GM12878 (cell line): ENCODE measurements around the gene TSPEAR. TPM values are rescaled to one million over a fixed set of nuclear protein-coding genes. Genes with fewer than 3 reads are reported as not detected.

Source experiments
- BHLHE40 ChIP-seq, 2 experiments: fragments of 450-650 bp in 1 of 2; IDR thresholded peaks; 2 replicates each; pipeline ENCODE4 v1.6.1; 2011 to 2017; ENCODE audit warnings: low read depth in 2 of 2, borderline replicate concordance in 1 of 2, improper control_type of control experiment in 1 of 2, low read length in 1 of 2, mild to moderate bottlenecking in 1 of 2
- EED ChIP-seq: sonication (generic); IDR thresholded peaks from 2 replicates; pipeline ENCODE4 v1.6.1; 2016; ENCODE audit warnings: antibody characterized with exemption, low read depth
- FOXK2 ChIP-seq: fragments of 450-650 bp; IDR thresholded peaks from 2 replicates; pipeline ENCODE4 v1.6.1; 2017; ENCODE audit warnings: mild to moderate bottlenecking, moderate library complexity
- FOXM1 ChIP-seq: IDR thresholded peaks from 2 replicates; pipeline ENCODE4 v1.6.1; 2012; ENCODE audit warnings: low read depth, mild to moderate bottlenecking, inconsistent platforms, low read length, moderate library complexity
- HDGF ChIP-seq: fragments of 450-650 bp; IDR thresholded peaks from 2 replicates; pipeline ENCODE4 v1.6.1; 2016; ENCODE audit warnings: antibody characterized with exemption
- LARP7 ChIP-seq: fragments of 450-650 bp; IDR thresholded peaks from 2 replicates; pipeline ENCODE4 v1.6.1; 2017; ENCODE audit warnings: mild to moderate bottlenecking
- NR2C1 ChIP-seq: fragments of 450-650 bp; IDR thresholded peaks from 2 replicates; pipeline ENCODE4 v1.6.1; 2017; ENCODE audit warnings: antibody characterized with exemption, mild to moderate bottlenecking, moderate library complexity
- SMAD1 ChIP-seq: fragments of 450-650 bp; IDR thresholded peaks from 2 replicates; pipeline ENCODE4 v1.6.1; 2018; ENCODE audit warnings: mild to moderate bottlenecking, low read depth; ENCODE audit not compliant: partially characterized antibody
- SMARCA5 ChIP-seq: fragments of 450-650 bp; IDR thresholded peaks from 2 replicates; pipeline ENCODE4 v1.6.1; 2017; ENCODE audit warnings: mild to moderate bottlenecking
- ZBED1 ChIP-seq: IDR thresholded peaks from 2 replicates; pipeline ENCODE4 v1.6.1; 2016; ENCODE audit warnings: borderline replicate concordance
- polyA plus RNA-seq, 11 experiments: library from polyadenylated mRNA; depleted of rRNA in 4 of 11; unstranded in 6 of 11; stranded (reverse) in 5 of 11; fragments of >200 nt; fragmentation: Nextera tagmentation in 4 of 11; fragmentation: Illumina TruSeq in 1 of 11; extraction: Ambion mirVana in 4 of 11; extraction: Trizol in 1 of 11; gene quantifications; 1 replicate in 1 of 11; 2 replicates in 10 of 11; pipeline versions ENCODE4 v1.2.1 to v1.2.3, GENCODE V29; 2011 to 2016; ENCODE audit warnings: inconsistent platforms in 2 of 11, missing spikeins in 2 of 11, low read depth in 1 of 11
- total RNA-seq, 4 experiments: library from RNA; depleted of rRNA in 3 of 4; stranded (reverse); fragments of >200 nt in 3 of 4; fragmentation: Illumina TruSeq in 1 of 4; extraction: Trizol in 1 of 4; gene quantifications; 2 replicates each; pipeline versions ENCODE4 v1.2.1 to v1.2.3, GENCODE V29; 2013 to 2021
- TF ChIP-seq, protein P1 (sequence below): IDR thresholded peaks from 2 replicates; pipeline ENCODE4 v1.6.1; 2012; ENCODE audit warnings: low read depth, low read length, improper control_type of control experiment
- TF ChIP-seq, protein P2 (sequence below): fragments of 450-650 bp; IDR thresholded peaks from 2 replicates; pipeline ENCODE4 v1.6.1; 2016; ENCODE audit warnings: mild to moderate bottlenecking
- TF ChIP-seq, protein P3 (sequence below): fragments of 450-650 bp; IDR thresholded peaks from 2 replicates; pipeline ENCODE4 v1.6.1; 2018; ENCODE audit warnings: borderline replicate concordance, mild to moderate bottlenecking; ENCODE audit not compliant: partially characterized antibody

TSPEAR gene
- total and polyA plus RNA-seq, 10 of the 15 experiments (the other 5 are each of a cell fraction or from before 2014, with no cell fraction given) = not detected

DNA sequence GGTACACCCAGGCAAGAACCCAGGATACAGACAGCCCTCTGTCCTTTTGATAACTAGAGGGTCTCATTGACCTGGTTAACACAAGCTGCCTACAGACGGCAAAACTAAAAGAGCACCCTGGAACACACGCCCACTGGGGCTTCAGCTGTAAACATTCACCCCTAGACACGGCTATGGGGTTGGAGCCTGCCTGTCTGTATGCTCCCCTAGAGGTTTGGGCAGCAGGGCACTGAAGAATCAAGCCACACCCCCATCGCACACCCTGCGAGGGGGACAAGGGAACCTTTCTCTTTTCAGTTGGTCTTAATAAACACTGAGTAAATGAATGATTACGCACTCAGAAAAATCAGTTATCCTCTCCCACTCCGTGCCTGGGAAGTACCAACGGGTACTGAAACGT is 220.6 kb downstream of the TSPEAR start (continued):
- TF ChIP-seq NR2C1 (no peak), BHLHE40 (IDR thresholded peaks at IDR 0.05; ENCODE audit: borderline replicate concordance in 1 of 2, low read depth in 2 of 2, low read length in 1 of 2) (no peak), SMAD1 (no peak), SMARCA5 (no peak), EED (no peak), ZBED1 (no peak), HDGF (no peak), FOXM1 (no peak), FOXK2 (no peak), LARP7 (no peak)
- TF ChIP-seq, protein P1, sequence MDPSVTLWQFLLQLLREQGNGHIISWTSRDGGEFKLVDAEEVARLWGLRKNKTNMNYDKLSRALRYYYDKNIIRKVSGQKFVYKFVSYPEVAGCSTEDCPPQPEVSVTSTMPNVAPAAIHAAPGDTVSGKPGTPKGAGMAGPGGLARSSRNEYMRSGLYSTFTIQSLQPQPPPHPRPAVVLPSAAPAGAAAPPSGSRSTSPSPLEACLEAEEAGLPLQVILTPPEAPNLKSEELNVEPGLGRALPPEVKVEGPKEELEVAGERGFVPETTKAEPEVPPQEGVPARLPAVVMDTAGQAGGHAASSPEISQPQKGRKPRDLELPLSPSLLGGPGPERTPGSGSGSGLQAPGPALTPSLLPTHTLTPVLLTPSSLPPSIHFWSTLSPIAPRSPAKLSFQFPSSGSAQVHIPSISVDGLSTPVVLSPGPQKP = no peak
- TF ChIP-seq, protein P2, sequence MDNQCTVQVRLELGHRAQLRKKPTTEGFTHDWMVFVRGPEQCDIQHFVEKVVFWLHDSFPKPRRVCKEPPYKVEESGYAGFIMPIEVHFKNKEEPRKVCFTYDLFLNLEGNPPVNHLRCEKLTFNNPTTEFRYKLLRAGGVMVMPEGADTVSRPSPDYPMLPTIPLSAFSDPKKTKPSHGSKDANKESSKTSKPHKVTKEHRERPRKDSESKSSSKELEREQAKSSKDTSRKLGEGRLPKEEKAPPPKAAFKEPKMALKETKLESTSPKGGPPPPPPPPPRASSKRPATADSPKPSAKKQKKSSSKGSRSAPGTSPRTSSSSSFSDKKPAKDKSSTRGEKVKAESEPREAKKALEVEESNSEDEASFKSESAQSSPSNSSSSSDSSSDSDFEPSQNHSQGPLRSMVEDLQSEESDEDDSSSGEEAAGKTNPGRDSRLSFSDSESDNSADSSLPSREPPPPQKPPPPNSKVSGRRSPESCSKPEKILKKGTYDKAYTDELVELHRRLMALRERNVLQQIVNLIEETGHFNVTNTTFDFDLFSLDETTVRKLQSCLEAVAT = no peak
- TF ChIP-seq, protein P3, sequence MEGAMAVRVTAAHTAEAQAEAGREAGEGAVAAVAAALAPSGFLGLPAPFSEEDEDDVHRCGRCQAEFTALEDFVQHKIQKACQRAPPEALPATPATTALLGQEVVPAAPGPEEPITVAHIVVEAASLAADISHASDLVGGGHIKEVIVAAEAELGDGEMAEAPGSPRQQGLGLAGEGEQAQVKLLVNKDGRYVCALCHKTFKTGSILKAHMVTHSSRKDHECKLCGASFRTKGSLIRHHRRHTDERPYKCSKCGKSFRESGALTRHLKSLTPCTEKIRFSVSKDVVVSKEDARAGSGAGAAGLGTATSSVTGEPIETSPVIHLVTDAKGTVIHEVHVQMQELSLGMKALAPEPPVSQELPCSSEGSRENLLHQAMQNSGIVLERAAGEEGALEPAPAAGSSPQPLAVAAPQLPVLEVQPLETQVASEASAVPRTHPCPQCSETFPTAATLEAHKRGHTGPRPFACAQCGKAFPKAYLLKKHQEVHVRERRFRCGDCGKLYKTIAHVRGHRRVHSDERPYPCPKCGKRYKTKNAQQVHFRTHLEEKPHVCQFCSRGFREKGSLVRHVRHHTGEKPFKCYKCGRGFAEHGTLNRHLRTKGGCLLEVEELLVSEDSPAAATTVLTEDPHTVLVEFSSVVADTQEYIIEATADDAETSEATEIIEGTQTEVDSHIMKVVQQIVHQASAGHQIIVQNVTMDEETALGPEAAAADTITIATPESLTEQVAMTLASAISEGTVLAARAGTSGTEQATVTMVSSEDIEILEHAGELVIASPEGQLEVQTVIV = no peak
